IPS-18c (cell line): ENCODE results near the gene TEKT1.
"Not testable (repeated sequence)": the region's sequence is repeated elsewhere in the genome, so short reads cannot be mapped to it uniquely, and the experiment has no call there.

ENCODE experiments used
- H3K4me3 ChIP-seq: 2 replicates; pipeline ENCODE4 v1.7.0; 2013; ENCODE audit warnings: low read depth, mild to moderate bottlenecking, low read length, moderate library complexity; ENCODE audit not compliant: insufficient read depth
- H3K9me3 ChIP-seq: one replicate; pipeline ENCODE4 v1.6.1; 2013; ENCODE audit warnings: mild to moderate bottlenecking, low read length, moderate library complexity; ENCODE audit not compliant: control insufficient read depth, insufficient read depth

The TEKT1 gene

DNA sequence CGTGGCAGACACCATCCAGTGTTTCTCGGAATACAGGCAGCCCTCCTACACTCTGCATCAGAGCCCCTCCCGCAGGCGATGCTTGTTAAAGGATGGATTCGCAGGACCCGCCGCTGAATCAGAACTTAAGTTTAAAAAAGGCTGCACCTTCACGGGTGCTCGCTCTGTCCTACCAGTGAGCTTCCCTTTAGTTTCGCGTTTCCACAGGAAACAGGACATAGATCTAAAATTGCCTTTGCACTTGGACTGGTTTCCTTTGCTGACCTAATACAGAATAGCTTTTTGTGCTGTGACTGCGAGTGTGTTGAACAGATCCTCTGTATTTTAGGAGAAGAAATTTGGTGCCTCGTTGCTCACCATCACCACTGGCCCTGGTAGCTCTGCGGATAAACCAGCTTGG, 10.2 kb upstream of the TEKT1 start:
- H3K9me3 ChIP-seq, H3K4me3 ChIP-seq: not testable (repeated sequence)

DNA sequence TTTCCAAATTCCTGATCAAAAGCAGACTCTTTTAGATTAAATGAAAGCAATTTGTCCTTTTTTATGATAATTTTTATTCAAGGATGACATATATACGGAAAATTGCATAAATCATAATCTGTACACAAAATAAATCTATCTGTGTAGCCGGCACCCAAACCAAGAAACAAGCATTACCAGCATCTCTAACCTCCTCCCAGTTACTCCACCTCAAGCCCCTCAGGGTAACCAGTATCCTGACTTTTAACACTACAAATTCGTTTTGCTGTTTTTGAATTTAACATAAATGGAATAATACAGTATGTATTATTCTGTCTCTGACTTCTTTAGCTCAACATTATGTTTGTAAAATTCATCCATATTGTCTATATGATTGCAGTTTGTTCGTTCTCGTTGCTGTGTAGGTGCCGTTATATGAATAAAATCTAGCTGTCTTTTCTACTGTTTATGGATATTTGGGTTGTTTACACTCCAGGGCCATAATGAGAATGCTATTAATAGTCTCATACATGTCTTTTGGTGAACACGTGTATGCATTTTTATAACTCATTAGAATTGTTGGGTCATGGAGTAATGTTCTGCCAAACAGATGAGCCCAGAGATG, 1.0 kb downstream of the TEKT1 start:
- H3K9me3 ChIP-seq: no peaks in the 10 kb centered on the region

DNA sequence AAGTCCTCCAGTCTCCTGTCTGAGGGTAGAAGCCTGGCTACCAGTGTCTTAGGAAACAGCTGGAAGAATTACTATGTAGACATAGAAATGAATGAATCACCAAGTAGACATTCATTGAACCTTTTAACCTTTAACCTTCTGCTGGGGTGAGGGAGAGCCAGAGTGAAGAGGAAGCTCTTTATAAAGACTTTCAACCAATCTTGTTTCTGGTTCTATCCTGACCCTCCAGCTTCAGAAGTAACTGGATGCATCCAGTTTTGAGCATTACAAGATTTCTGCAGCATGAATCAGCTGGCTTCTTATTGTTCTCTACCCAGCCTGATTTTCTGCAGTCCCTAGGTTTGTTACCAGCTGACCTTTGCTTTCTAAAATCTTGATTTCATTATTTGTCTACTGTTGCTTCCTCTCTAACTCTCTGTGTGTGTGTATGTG, 8.5 kb downstream of the TEKT1 start:
- Histone ChIP-seq H3K4me3 (no peak overlapping the region), H3K9me3 (no peaks in the 10 kb centered on the region)

More for the DNA sequence above, 1.0 kb downstream of the TEKT1 start:
- no peak overlapping the region for H3K4me3 ChIP-seq

DNA sequence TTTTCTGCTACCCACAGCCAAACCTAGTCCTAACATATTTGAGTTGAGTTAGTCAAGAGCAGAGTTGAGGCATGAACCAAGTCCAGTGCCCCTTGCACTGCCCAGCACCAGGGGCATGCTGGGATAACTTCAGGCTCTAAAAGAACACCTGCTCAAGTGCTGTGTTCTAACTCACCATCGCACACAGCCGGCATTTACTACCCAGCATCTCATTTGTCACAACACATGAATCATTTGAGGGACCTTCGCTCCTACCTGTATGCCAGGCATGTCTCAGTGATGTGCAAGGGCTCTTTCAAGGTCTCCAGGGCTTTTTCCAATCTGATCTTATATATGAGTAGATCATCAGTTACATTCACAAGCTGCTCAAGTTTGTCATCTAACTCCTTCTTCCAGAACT, 12.6 kb downstream of the TEKT1 start:
- H3K9me3 ChIP-seq: no peaks in the 10 kb centered on the region
- H3K4me3 ChIP-seq: no peak overlapping the region

DNA sequence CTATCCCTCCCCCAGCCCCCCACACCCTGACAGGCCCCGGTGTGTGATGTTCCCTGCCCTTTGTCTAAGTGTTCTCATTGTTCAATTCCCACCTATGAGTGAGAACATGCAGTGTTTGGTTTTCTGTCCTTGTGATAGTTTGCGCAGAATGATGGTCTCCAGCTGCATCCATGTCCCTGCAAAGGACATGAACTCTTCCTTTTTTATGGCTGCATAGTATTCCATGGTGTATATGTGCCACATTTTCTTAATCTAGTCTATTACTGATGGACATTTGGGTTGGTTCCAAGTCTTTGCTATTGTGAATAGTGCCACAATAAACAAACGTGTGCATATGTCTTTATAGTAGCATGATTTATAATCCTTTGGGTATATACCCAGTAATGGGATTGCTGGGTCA, 15.2 kb downstream of the TEKT1 start:
- not testable (repeated sequence) for H3K9me3 ChIP-seq, H3K4me3 ChIP-seq

DNA sequence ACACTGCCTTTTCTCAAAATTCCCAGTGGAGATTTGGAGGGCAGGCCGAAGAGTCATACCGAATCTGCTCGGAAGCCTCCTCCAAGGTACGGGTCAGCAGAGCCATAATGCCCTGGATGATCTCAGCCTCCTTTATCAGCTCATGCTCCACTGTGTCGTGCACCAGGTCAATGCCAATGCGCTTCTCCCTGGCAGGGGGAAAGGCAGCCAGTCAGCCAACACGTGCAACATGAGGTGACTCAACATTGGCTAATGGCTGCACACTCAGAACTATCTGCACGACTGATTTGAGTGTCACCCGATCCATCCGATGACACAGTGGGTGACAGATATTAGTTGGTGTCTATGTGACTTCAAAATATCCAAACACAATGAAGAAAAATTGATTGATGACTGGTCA, 15.8 kb downstream of the TEKT1 start:
- no peak overlapping the region for H3K4me3 ChIP-seq
- H3K9me3 ChIP-seq: no peaks in the 10 kb centered on the region

DNA sequence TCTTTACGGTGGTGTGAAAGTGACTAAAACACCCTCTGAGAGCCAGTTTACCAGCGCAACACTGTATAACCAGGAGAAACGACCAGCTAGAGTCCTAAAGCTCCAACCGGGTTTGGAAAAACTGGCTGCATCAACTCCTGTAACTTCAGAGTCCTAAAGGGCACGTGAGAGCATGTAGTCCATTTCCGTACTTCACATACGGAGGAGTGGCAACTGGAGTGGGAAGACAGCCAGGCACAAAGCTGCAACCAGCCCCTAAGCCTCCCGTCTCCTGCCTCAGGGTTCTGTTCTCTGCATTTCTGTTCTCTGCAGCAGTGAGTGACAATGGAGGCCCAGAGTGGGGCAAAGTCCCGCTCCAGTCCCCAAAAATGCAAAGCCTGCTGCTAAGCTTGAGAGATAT, 19.2 kb downstream of the TEKT1 start:
- H3K4me3 ChIP-seq: no peak overlapping the region
- no peaks in the 10 kb centered on the region for H3K9me3 ChIP-seq

DNA sequence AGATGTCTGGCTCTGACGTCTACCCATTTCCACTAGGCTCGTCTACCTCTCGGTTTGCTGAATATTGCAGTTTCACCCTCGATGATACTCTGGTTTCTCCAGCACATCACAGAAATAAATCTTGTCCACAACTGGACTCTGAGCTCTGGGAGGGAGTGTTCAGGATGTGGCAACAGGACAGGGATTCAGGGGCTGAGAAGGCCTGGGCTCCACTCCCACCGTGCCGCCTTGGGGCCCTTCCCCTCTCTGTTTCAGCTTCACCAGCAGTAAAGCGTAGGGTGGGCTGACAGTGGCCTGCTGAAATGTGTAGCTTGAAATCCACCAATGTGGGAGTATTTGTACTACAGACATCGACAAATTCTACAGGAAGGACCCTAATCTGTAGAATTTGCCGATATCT, 20.0 kb downstream of the TEKT1 start:
- Histone ChIP-seq H3K4me3 (no peak overlapping the region), H3K9me3 (no peaks in the 10 kb centered on the region)

DNA sequence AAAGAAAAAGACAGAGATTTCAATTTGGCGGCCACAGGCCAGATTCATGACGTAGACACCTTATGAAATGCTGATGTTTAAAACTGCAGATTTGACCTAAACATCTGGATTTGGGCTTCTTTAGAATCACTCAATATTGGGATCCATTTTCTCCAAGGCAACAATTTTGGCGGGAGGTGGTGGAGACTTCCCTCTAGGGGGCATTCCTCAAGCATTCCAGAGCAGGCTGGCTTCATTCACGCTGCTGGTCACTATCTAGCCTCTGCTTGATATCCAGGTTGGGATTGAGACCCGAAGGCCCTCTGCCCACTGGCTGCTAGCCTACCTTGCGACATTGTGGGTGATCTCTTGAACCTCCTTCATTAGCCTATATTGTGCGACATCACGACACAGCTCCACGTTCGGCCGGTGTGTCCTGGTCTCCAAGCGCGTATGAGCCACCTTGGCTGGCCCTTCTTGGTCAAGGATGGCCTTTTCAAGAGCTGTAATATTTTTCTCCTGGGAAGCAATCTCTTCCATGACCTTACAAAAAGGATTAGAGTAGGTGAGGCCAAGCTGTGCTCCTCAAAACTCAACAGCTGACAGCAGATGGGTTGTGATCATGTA, 31.0 kb downstream of the TEKT1 start:
- no peak overlapping the region for H3K4me3 ChIP-seq
- H3K9me3 ChIP-seq: no peaks in the 10 kb centered on the region

DNA sequence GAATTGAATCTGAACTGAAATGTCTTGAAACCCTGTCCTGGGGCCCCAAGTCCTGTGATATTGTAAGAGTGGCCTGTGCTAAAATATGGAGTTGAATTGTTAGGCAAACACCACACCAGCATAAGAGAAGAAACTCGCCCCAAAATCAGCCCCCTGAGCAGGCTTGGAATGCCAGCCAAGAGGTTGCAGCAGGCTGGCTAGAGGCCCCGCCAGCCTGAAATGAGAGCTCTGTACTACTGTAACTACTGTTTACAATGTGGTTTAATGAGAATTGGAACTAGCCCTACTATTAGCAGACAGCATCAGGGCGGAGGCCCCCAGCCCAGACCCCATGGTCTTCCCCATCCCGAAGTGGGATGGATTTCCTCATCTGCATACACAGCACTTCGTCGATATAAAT, 31.8 kb downstream of the TEKT1 start:
- Histone ChIP-seq H3K4me3 (no peak overlapping the region), H3K9me3 (no peaks in the 10 kb centered on the region)

DNA sequence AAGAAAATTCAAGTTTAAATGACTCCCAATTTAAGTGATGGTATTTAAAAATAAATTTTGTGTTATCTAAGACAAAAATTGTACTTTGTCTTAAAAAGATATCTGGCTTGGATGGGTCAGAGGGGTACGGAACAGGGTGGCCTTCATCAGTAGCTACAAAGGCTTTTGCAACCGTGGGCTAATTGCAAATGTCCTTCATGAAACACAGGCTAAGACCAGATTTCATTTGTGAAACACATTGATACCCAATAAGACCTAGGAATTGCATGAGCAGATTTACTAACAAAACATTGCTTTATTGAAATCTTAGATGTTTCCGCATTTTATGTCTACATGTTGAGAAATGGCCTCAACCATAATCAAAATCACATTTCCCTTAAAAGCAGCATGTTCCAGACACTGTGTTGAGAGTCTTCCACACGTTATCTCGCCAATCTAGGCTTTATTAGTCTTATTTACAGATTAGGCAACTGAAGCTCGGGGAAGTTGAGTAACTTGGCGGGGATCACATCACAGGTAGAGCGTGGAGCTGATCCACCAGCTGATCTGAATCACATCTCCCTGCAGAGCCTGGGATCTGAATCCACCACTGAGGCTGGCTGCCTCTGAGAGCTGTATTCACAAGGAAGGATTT, 33.7 kb downstream of the TEKT1 start:
- Histone ChIP-seq H3K9me3 (no peaks in the 10 kb centered on the region), H3K4me3 (no peak overlapping the region)

DNA sequence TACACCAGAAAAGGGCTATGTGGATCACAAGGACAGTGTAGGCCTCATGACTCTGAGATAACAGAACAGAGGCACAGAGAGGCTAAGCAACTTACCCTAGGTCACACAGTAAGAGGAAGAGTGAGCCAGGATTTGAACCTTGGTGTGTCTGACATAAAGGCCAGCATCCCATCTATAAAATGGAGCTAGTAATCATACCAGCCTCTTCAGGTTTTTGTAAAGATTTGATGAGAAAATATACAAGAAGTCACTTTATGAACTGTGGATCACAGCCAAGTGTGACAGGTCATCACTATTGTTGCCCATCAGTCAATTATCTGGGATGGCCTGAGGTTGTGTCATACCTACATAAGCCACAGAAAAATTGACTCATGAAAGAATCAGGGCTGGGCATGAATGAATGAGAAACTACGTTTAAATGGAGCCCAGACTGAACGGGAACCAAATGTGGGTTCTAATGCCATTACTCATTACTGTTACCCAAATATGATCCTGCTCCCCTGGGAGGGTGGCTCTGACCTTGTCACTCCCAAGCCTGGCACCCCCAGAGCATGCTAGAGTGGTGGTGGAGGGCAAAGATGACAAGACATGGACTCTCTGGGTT, 34.5 kb downstream of the TEKT1 start:
- H3K9me3 ChIP-seq: no peaks in the 10 kb centered on the region
- no peak overlapping the region for H3K4me3 ChIP-seq

DNA sequence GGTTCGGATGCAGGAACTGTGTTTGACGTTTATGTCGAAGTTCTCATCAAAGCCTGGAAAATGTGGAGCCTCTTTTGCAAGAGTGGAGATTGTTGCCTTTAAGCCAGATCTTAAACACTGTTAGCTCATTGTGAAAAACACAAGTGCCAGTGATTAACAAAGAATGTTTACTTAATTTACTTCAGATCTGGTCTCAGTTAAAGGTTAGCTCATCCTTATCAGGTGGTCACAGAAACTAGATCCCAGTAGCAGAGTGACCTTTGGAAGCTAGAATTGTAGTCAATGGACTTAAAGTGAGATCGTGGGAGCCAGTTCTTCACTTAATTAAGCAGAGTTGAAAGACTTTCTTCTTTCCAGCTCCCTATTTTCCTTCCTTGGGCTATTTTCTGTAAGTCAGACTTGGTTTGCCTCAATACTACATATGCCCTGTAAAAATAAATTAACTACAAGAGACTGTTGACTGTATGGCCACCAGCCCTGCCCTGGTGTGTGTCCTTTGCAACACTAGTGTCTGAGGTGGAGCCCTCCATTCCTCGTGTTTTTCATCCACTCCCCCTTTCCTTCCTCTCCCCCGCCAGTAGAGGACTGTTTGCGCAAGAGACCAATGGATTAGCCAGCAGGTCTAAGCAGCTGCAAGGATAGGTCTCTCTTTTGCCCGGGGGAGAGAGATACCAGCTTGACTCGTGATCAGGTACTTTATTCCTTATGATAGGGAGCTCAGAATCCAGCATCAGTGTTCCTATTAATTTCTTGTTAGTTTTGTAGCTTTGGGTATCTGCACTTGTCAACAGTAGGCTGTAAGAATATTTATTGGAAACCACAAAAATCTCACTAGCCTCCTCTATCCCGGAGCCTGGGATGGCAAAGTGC, 35.3 kb downstream of the TEKT1 start:
- no peak overlapping the region for H3K4me3 ChIP-seq
- H3K9me3 ChIP-seq: no peaks in the 10 kb centered on the region

DNA sequence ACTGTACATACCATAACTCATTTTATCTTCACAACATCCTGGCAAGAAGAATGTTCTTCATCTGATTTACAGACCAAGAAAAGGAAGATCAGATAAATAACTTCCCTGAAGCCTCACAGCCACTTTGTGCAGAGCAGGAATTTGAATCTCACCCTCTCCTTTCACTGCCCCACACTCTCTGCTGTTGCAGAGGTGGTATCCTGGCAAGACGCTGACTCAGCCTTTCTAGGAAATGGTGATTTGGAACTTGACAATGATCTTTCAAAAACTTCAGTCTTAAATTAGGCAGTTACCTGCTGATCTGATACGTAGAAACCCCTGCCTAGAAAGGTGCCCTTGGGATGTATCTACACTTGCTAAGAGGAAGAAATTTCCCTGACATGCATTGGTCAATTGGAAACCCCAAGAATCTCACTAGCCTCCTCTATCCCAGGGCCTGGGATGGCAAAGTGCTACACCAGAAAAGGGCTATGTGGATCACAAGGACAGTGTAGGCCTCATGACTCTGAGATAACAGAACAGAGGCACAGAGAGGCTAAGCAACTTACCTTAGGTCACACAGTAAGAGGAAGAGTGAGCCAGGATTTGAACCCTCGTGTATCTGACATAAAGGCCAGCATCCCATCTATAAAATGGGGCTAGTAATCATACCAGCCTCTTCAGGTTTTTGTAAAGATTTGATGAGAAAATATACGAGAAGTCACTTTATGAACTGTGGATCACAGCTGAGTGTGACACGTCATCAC, 37.6 kb downstream of the TEKT1 start:
- Histone ChIP-seq H3K4me3 (no peak overlapping the region), H3K9me3 (no peaks in the 10 kb centered on the region)

DNA sequence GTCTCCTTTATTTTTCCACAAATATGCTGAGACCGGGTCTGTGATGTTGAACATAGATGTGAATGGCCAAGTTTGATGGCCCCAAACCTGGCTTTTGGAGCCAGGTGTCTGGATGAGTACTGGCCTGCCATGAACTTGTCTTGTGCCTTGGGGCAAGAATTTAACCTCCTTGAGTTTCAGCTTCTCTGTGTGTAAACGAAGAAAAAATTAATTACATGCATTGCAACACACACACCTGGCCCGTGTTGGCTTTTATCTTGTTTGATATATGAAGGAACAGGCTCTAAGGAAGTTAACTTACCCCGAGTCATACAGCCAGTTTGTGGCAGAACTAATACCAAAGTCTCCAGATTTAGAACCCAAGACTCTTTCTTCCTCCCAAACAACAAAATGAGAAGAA, 42.4 kb downstream of the TEKT1 start:
- no peaks in the 10 kb centered on the region for H3K9me3 ChIP-seq
- H3K4me3 ChIP-seq: no peak overlapping the region

DNA sequence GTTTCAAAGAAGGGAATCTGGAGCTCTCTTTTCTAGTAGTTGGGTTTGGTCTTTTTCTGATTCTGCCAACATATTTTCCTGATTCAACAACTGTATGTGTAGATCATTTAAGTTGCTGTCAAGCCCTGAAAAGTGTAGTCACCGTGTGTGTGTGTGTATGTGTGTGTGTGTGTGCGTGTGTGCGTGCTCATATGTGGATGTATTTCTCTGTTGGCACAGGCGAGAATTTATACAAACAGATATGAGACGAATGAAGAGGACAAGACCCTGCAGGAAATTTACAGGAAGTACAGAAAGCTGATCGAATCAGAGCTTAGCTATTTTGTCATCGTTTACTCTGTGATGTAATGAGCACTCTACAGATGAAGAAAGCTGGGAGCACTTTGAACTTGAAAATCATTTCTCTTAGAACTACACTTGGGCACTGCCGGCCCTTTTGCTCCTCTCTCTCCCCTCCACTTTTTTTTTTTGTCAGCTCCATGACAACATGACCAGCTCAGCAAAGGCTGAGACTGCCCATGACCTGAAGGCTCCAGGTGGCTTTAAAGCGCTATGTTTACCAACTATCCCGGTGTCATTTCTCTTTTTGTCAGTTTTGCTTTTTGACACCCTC, 44.3 kb downstream of the TEKT1 start:
- H3K4me3 ChIP-seq: no peak overlapping the region

DNA sequence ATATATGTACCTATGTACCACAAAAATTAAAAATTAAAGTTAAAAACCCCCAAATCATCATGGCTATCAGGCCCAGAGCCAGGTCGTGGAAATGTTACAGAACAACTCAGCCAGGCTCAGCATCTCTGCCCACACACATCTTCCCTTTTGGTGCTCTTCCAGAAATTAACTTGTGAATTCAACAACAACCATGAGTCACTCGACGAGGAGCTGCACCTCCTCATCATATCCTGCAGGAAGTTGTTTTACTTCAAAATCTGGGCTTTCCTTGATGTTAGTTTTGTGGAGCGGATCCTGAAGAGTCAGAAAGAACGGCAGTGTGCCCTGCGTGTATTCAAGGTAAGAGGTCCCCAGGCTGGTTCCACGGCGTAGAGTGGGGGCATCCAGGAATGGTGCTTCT, 44.9 kb downstream of the TEKT1 start:
- H3K9me3 ChIP-seq: no peaks in the 10 kb centered on the region

More for the DNA sequence above, 44.3 kb downstream of the TEKT1 start:
- H3K9me3 ChIP-seq: no peaks in the 10 kb centered on the region

More for the DNA sequence above, 44.9 kb downstream of the TEKT1 start:
- no peak overlapping the region for H3K4me3 ChIP-seq
